Neuron (in vitro differentiated cells): Measurements from ENCODE around the gene C5AR1.
"Not testable (repeated sequence)": the region's sequence is repeated elsewhere in the genome, so short reads cannot be mapped to it uniquely, and the experiment has no call there.

ENCODE experiments used
- H2AFZ ChIP-seq: one replicate; pipeline ENCODE4 v1.6.1; 2013; ENCODE audit warnings: low read depth, mild to moderate bottlenecking, inconsistent platforms, low read length, moderate library complexity
- H3K27me3 ChIP-seq: one replicate; pipeline ENCODE4 v1.6.1; 2013; ENCODE audit warnings: low read length; ENCODE audit not compliant: insufficient read depth
- H3K36me3 ChIP-seq: one replicate; pipeline ENCODE4 v1.6.1; 2013; ENCODE audit warnings: low read length; ENCODE audit not compliant: insufficient read depth
- H3K4me1 ChIP-seq: one replicate; pipeline ENCODE4 v1.6.1; 2013; ENCODE audit warnings: low read length; ENCODE audit not compliant: insufficient read depth
- H3K4me3 ChIP-seq: 2 replicates; pipeline ENCODE4 v1.5.1; 2013; ENCODE audit warnings: mild to moderate bottlenecking, low read length, moderate library complexity
- H3K9me3 ChIP-seq: one replicate; pipeline ENCODE4 v1.6.1; 2013; ENCODE audit warnings: low read length

The C5AR1 gene

GRCh38 chr19:47309608-47310007 is at the start of gene C5AR1:
Gene C5AR1, plus strand, starts transcription at chr19:47309861. Its CDS starts 35 bp downstream, at chr19:47309896.
- no peaks in the 10 kb centered on the region for H3K9me3 ChIP-seq
- no peak within 1 kb of the TSS for H2AFZ ChIP-seq
- H3K4me1 ChIP-seq, result no peaks in the 10 kb centered on the region
- H3K36me3 ChIP-seq, result no peaks in the 10 kb centered on the region
- H3K4me3 ChIP-seq, result no peak within 1 kb of the TSS
- no peaks in the 10 kb centered on the region for H3K27me3 ChIP-seq

- Histone ChIP-seq H3K4me3 (no peak overlapping the region), H3K36me3 (peaks cover 52% of the 10 kb centered on the region), H3K27me3 (no peaks in the 10 kb centered on the region), H3K4me1 (peaks cover 11% of the 10 kb centered on the region), H3K9me3 (peaks cover 3% of the 10 kb centered on the region), H2AFZ (no peak overlapping the region)
Observed at GRCh38 chr19:47260476-47260875, 49.2 kb upstream of the C5AR1 start.

GRCh38 chr19:47261946-47262793 is 47.5 kb upstream of the C5AR1 start:
- not testable (repeated sequence) for H3K4me3 ChIP-seq, H2AFZ ChIP-seq, H3K9me3 ChIP-seq, H3K27me3 ChIP-seq
- Histone ChIP-seq H3K36me3 (peaks cover 60% of the 10 kb centered on the region), H3K4me1 (peaks cover 11% of the 10 kb centered on the region)

GRCh38 chr19:47264629-47265028 is 45.0 kb upstream of the C5AR1 start:
- Histone ChIP-seq H3K27me3 (no peaks in the 10 kb centered on the region), H3K36me3 (peaks cover 61% of the 10 kb centered on the region), H3K4me1 (no peaks in the 10 kb centered on the region), H2AFZ (no peak overlapping the region), H3K4me3 (no peak overlapping the region), H3K9me3 (peaks cover 3% of the 10 kb centered on the region)

- H3K9me3 ChIP-seq, result no peaks in the 10 kb centered on the region
- peaks cover 57% of the 10 kb centered on the region for H3K36me3 ChIP-seq
- H3K27me3 ChIP-seq, result no peaks in the 10 kb centered on the region
- no peak overlapping the region for H3K4me3 ChIP-seq
- H2AFZ ChIP-seq, result no peak overlapping the region
- H3K4me1 ChIP-seq, result no peaks in the 10 kb centered on the region
Observed at GRCh38 chr19:47266401-47266941, 43.2 kb upstream of the C5AR1 start.

- Histone ChIP-seq H3K36me3 (peaks cover 56% of the 10 kb centered on the region), H3K4me3 (no peak overlapping the region), H3K4me1 (peaks cover 1% of the 10 kb centered on the region), H3K27me3 (no peaks in the 10 kb centered on the region), H2AFZ (no peak overlapping the region), H3K9me3 (no peaks in the 10 kb centered on the region)
Observed at GRCh38 chr19:47267350-47267759, 42.3 kb upstream of the C5AR1 start.

GRCh38 chr19:47268028-47268427 is 41.6 kb upstream of the C5AR1 start:
- peaks cover 49% of the 10 kb centered on the region for H3K36me3 ChIP-seq
- no peak overlapping the region for H3K4me3 ChIP-seq
- no peak overlapping the region for H2AFZ ChIP-seq
- H3K27me3 ChIP-seq, result no peaks in the 10 kb centered on the region
- H3K4me1 ChIP-seq, result peaks cover 8% of the 10 kb centered on the region
- no peaks in the 10 kb centered on the region for H3K9me3 ChIP-seq

- peaks cover 14% of the 10 kb centered on the region for H3K4me1 ChIP-seq
- H2AFZ ChIP-seq, result no peak overlapping the region
- H3K27me3 ChIP-seq, result no peaks in the 10 kb centered on the region
- H3K4me3 ChIP-seq, result no peak overlapping the region
- H3K9me3 ChIP-seq, result no peaks in the 10 kb centered on the region
- peaks cover 42% of the 10 kb centered on the region for H3K36me3 ChIP-seq
Observed at GRCh38 chr19:47269596-47269995, 40.1 kb upstream of the C5AR1 start.

GRCh38 chr19:47270408-47270807 is 39.3 kb upstream of the C5AR1 start:
- Histone ChIP-seq H3K4me3 (no peak overlapping the region), H3K27me3 (no peaks in the 10 kb centered on the region), H3K9me3 (no peaks in the 10 kb centered on the region), H3K36me3 (peaks cover 35% of the 10 kb centered on the region), H2AFZ (no peak overlapping the region), H3K4me1 (peaks cover 17% of the 10 kb centered on the region)

GRCh38 chr19:47271949-47272348 is 37.7 kb upstream of the C5AR1 start:
- Histone ChIP-seq H3K4me3 (no peak overlapping the region), H3K27me3 (no peaks in the 10 kb centered on the region), H3K4me1 (peaks cover 28% of the 10 kb centered on the region)

GRCh38 chr19:47272448-47273312 is 37.0 kb upstream of the C5AR1 start:
- peaks cover 28% of the 10 kb centered on the region for H3K4me1 ChIP-seq
- peak overlapping the region; percentile 40 for H2AFZ ChIP-seq
- peak overlapping the region; percentile 87 for H3K4me3 ChIP-seq
- H3K27me3 ChIP-seq, result no peaks in the 10 kb centered on the region
- peaks cover 22% of the 10 kb centered on the region for H3K36me3 ChIP-seq
- H3K9me3 ChIP-seq, result no peaks in the 10 kb centered on the region

More at GRCh38 chr19:47271949-47272348, 37.7 kb upstream of the C5AR1 start:
- Histone ChIP-seq H2AFZ (no peak overlapping the region), H3K36me3 (peaks cover 27% of the 10 kb centered on the region), H3K9me3 (no peaks in the 10 kb centered on the region)

GRCh38 chr19:47273313-47274070 is 36.2 kb upstream of the C5AR1 start:
- Histone ChIP-seq H3K9me3 (no peaks in the 10 kb centered on the region), H3K4me3 (peak overlapping the region; percentile 87), H3K27me3 (no peaks in the 10 kb centered on the region), H2AFZ (peak overlapping the region; percentile 40), H3K4me1 (peaks cover 28% of the 10 kb centered on the region), H3K36me3 (peaks cover 19% of the 10 kb centered on the region)
